GM23338 (cell line): ENCODE data around the gene ACSS3. TPM values are rescaled to one million over a fixed set of nuclear protein-coding genes. Genes with fewer than 3 reads are reported as not detected.
"Not testable (repeated sequence)": the region's sequence is repeated elsewhere in the genome, so short reads cannot be mapped to it uniquely, and the experiment has no call there.

Source experiments
- ATAC-seq: fragments of 200-7000 bp; cut with Tn5 transposase; 3 replicates; pipeline ENCODE4 v1.9.1; 2020
- DNase-seq: peaks from one replicate; pipeline ENCODE4 v3.0.0-alpha.2; 2015; ENCODE audit warnings: low spot score
- H2AFZ ChIP-seq: fragments of 200-600 bp; sonication (generic); 2 replicates; pipeline ENCODE4 v1.8.0; 2016; ENCODE audit warnings: antibody characterized with exemption, mild to moderate bottlenecking, moderate library complexity
- H3F3A ChIP-seq: fragments of 200-600 bp; sonication (generic); replicated peaks from 2 replicates; pipeline ENCODE4 v1.8.0; 2017; ENCODE audit warnings: antibody characterized with exemption, mixed run types, low read depth
- H3K27ac ChIP-seq: fragments of 200-600 bp; sonication (generic); 2 replicates; pipeline ENCODE4 v1.6.1; 2016; ENCODE audit warnings: low read depth
- H3K27me3 ChIP-seq: fragments of 200-600 bp; sonication (generic); 2 replicates; pipeline ENCODE4 v1.8.0; 2016; ENCODE audit warnings: mild to moderate bottlenecking, mixed run types, moderate library complexity; ENCODE audit not compliant: insufficient read depth
- H3K36me3 ChIP-seq: fragments of 200-600 bp; sonication (generic); 2 replicates; pipeline ENCODE4 v1.8.0; 2016; ENCODE audit warnings: mild to moderate bottlenecking; ENCODE audit not compliant: insufficient read depth
- H3K4me1 ChIP-seq: fragments of 200-600 bp; sonication (generic); 2 replicates; pipeline ENCODE4 v1.8.0; 2016; ENCODE audit warnings: mild to moderate bottlenecking, moderate library complexity; ENCODE audit not compliant: insufficient read depth
- H3K4me2 ChIP-seq: fragments of 200-600 bp; sonication (generic); 2 replicates; pipeline ENCODE4 v1.7.1; 2017; ENCODE audit warnings: mixed run types
- H3K4me3 ChIP-seq: fragments of 200-600 bp; sonication (generic); 2 replicates; pipeline ENCODE4 v1.6.1; 2016; ENCODE audit warnings: mixed run types
- H3K79me2 ChIP-seq: fragments of 200-600 bp; sonication (generic); replicated peaks from 2 replicates; pipeline ENCODE4 v1.8.0; 2017; ENCODE audit warnings: mild to moderate bottlenecking; ENCODE audit not compliant: insufficient read depth
- H3K9me2 ChIP-seq: fragments of 200-600 bp; sonication (generic); 2 replicates; pipeline ENCODE4 v1.8.0; 2017; ENCODE audit not compliant: insufficient read depth
- H4K20me1 ChIP-seq: fragments of 200-600 bp; sonication (generic); replicated peaks from 2 replicates; pipeline ENCODE4 v1.8.0; 2017; ENCODE audit warnings: mild to moderate bottlenecking; ENCODE audit not compliant: insufficient read depth
- H3K27ac Mint-ChIP-seq: 2 replicates; pipeline ENCODE4 v1.8.0; 2020; ENCODE audit warnings: inconsistent platforms, mild to moderate bottlenecking, moderate library complexity, mixed read lengths
- H3K27me3 Mint-ChIP-seq: 3 replicates; pipeline ENCODE4 v1.8.0; 2022; ENCODE audit warnings: low read depth, mild to moderate bottlenecking, moderate library complexity, mixed read lengths, inconsistent platforms; ENCODE audit not compliant: insufficient read depth, poor library complexity
- H3K36me3 Mint-ChIP-seq: 3 replicates; pipeline ENCODE4 v1.8.0; 2021; ENCODE audit warnings: low read depth, mild to moderate bottlenecking, inconsistent platforms, moderate library complexity, mixed read lengths
- H3K4me1 Mint-ChIP-seq: 3 replicates; pipeline ENCODE4 v1.8.0; 2020; ENCODE audit warnings: mild to moderate bottlenecking, inconsistent platforms, mixed read lengths
- H3K4me3 Mint-ChIP-seq: 3 replicates; pipeline ENCODE4 v1.8.0; 2021; ENCODE audit warnings: moderate library complexity, mild to moderate bottlenecking, inconsistent platforms, mixed read lengths
- H3K9me3 Mint-ChIP-seq: 3 replicates; pipeline ENCODE4 v1.8.0; 2020; ENCODE audit warnings: moderate library complexity, mild to moderate bottlenecking, inconsistent platforms, mixed read lengths
- CTCF ChIP-seq, 2 experiments: fragments of 200-600 bp in 1 of 2; sonication (generic) in 1 of 2; conservative IDR thresholded peaks; 2 replicates each; pipeline versions ENCODE4 v1.5.1 to v1.6.1; 2016 to 2017; ENCODE audit warnings: antibody characterized with exemption in 2 of 2, low read depth in 2 of 2, mild to moderate bottlenecking in 2 of 2, moderate library complexity in 1 of 2
- ETS1 ChIP-seq: IDR thresholded peaks from 2 replicates; pipeline ENCODE4 v1.6.1; 2016; ENCODE audit warnings: antibody characterized with exemption
- EZH2phosphoT487 ChIP-seq: fragments of 200-600 bp; sonication (generic); IDR thresholded peaks from one replicate; pipeline ENCODE4 v1.8.1; 2018; ENCODE audit warnings: antibody characterized with exemption; ENCODE audit not compliant: unreplicated experiment
- JUNB ChIP-seq: IDR thresholded peaks from one replicate; pipeline ENCODE4 v1.6.1; 2016; ENCODE audit warnings: antibody characterized with exemption; ENCODE audit not compliant: unreplicated experiment
- NANOG ChIP-seq: IDR thresholded peaks from 2 replicates; pipeline ENCODE4 v1.6.1; 2016; ENCODE audit warnings: antibody characterized with exemption, borderline replicate concordance
- POLR2AphosphoS5 ChIP-seq: IDR thresholded peaks from 2 replicates; pipeline ENCODE4 v1.6.1; 2016; ENCODE audit warnings: antibody characterized with exemption, low read depth
- REST ChIP-seq: IDR thresholded peaks from one replicate; pipeline ENCODE4 v1.6.1; 2018; ENCODE audit warnings: antibody characterized with exemption; ENCODE audit not compliant: unreplicated experiment
- STAT1 ChIP-seq: IDR thresholded peaks from one replicate; pipeline ENCODE4 v1.6.1; 2016; ENCODE audit warnings: antibody characterized with exemption; ENCODE audit not compliant: unreplicated experiment
- ZNF114 ChIP-seq: fragments of 250-450 bp; sonication (Bioruptor Pico); IDR thresholded peaks from 2 replicates; pipeline ENCODE4 v1.5.0; 2020; ENCODE audit warnings: mild to moderate bottlenecking, moderate library complexity
- ZNF462 ChIP-seq: fragments of 250-450 bp; sonication (Bioruptor Pico); IDR thresholded peaks from 2 replicates; pipeline ENCODE4 v1.5.0; 2020; ENCODE audit warnings: mild to moderate bottlenecking, moderate library complexity
- polyA plus RNA-seq: library from polyadenylated mRNA; unstranded; fragments of >200 nt; fragmentation: Nextera tagmentation; extraction: Ambion mirVana; gene quantifications from 2 replicates; pipeline ENCODE4 v1.2.1, GENCODE V29; 2016
- total RNA-seq: library from RNA; depleted of rRNA; stranded (reverse); fragments of >200 nt; shearing (Covaris generic); gene quantifications from 2 replicates; pipeline ENCODE4 v1.2.3, GENCODE V29; 2014

Gene ACSS3
- total and polyA plus RNA-seq, 2 experiments from 2014 or later, result 7.4 to 28.9 TPM

GRCh38 chr12:81200561-81200960 is 122.7 kb downstream of the ACSS3 start:
- H3K9me2 ChIP-seq, H3K4me1 ChIP-seq, H3K79me2 ChIP-seq, H3K4me1 Mint-ChIP-seq, H3K27ac ChIP-seq, H3K27me3 ChIP-seq, H2AFZ ChIP-seq, ATAC-seq, H4K20me1 ChIP-seq, DNase-seq, H3K4me2 ChIP-seq, H3K27me3 Mint-ChIP-seq, H3K4me3 Mint-ChIP-seq, H3K36me3 ChIP-seq, H3K9me3 Mint-ChIP-seq, H3K4me3 ChIP-seq, H3K36me3 Mint-ChIP-seq, H3F3A ChIP-seq, H3K27ac Mint-ChIP-seq: not testable (repeated sequence)

- DNase-seq, result no peak
- TF ChIP-seq REST (no peak), POLR2AphosphoS5 (no peak), EZH2phosphoT487 (no peak), JUNB (no peak), ZNF462 (CRISPR knock-in tag) (no peak), ETS1 (no peak), ZNF114 (CRISPR knock-in tag) (no peak), CTCF (conservative IDR thresholded peaks at IDR 0.05; ENCODE audit: low read depth in 2 of 2) (no peak), STAT1 (no peak), NANOG (no peak)
Measured at GRCh38 chr12:81203671-81204204, 125.9 kb downstream of the ACSS3 start.

More at GRCh38 chr12:81203671-81204204, 125.9 kb downstream of the ACSS3 start:
- Histone ChIP-seq H3K4me3 (no peak overlapping the region), H3K27ac (no peak overlapping the region), H4K20me1 (no peaks in the 10 kb centered on the region), H3F3A (no peaks in the 10 kb centered on the region), H3K4me1 (peaks cover 30% of the 10 kb centered on the region), H3K4me2 (no peak overlapping the region), H3K79me2 (no peaks in the 10 kb centered on the region), H2AFZ (no peak overlapping the region), H3K9me2 (no peaks in the 10 kb centered on the region), H3K36me3 (no peaks in the 10 kb centered on the region), H3K27me3 (no peaks in the 10 kb centered on the region)
- H3K4me3 Mint-ChIP-seq, result no peak overlapping the region
- no peak for ATAC-seq
- H3K27me3 Mint-ChIP-seq, result no peaks in the 10 kb centered on the region
- no peaks in the 10 kb centered on the region for H3K9me3 Mint-ChIP-seq
- H3K27ac Mint-ChIP-seq, result no peak overlapping the region
- peaks cover 33% of the 10 kb centered on the region for H3K4me1 Mint-ChIP-seq
- no peaks in the 10 kb centered on the region for H3K36me3 Mint-ChIP-seq
